NCI-H2107 (cell line): ENCODE measurements around the gene PHACTR1.

Experiments
- DNase-seq: peaks from one replicate; lab custom pipeline; 2025; lab: John Stamatoyannopoulos, UW

Gene PHACTR1

GRCh38 chr6:12803486-12803885 lies 86.9 kb downstream of the PHACTR1 start:
- DNase-seq: no peak

GRCh38 chr6:12804952-12805645 lies 88.5 kb downstream of the PHACTR1 start:
- DNase-seq: no peak

- DNase-seq: no peak
Observed at GRCh38 chr6:12806136-12806535, 89.6 kb downstream of the PHACTR1 start.

GRCh38 chr6:12806796-12807195 lies 90.2 kb downstream of the PHACTR1 start:
- no peak for DNase-seq

- DNase-seq: no peak
Observed at GRCh38 chr6:12811519-12811918, 95.0 kb downstream of the PHACTR1 start.

- DNase-seq: no peak
Observed at GRCh38 chr6:12813321-12813720, 96.8 kb downstream of the PHACTR1 start.

GRCh38 chr6:12814015-12814414 lies 97.4 kb downstream of the PHACTR1 start:
- no peak for DNase-seq

- DNase-seq: no peak
Observed at GRCh38 chr6:12815089-12815488, 98.5 kb downstream of the PHACTR1 start.

- no peak for DNase-seq
Observed at GRCh38 chr6:12815884-12816600, 99.5 kb downstream of the PHACTR1 start.

GRCh38 chr6:12818324-12818723 lies 101.8 kb downstream of the PHACTR1 start:
- DNase-seq: no peak

- no peak for DNase-seq
Observed at GRCh38 chr6:12823847-12824246, 107.3 kb downstream of the PHACTR1 start.

GRCh38 chr6:12826584-12826983 lies 110.0 kb downstream of the PHACTR1 start:
- DNase-seq: no peak

- no peak for DNase-seq
Observed at GRCh38 chr6:12827921-12828320, 111.4 kb downstream of the PHACTR1 start.

- no peak for DNase-seq
Observed at GRCh38 chr6:12832226-12832735, 115.7 kb downstream of the PHACTR1 start.

GRCh38 chr6:12836009-12836408 lies 119.4 kb downstream of the PHACTR1 start:
- no peak for DNase-seq

- no peak for DNase-seq
Observed at GRCh38 chr6:12841619-12842018, 125.1 kb downstream of the PHACTR1 start.

GRCh38 chr6:12842114-12842513 lies 125.5 kb downstream of the PHACTR1 start:
- DNase-seq: no peak

- no peak for DNase-seq
Observed at GRCh38 chr6:12842658-12843057, 126.1 kb downstream of the PHACTR1 start.

GRCh38 chr6:12844284-12845223 lies 128.0 kb downstream of the PHACTR1 start:
- DNase-seq: no peak

- DNase-seq: no peak
Observed at GRCh38 chr6:12845224-12846004, 128.8 kb downstream of the PHACTR1 start.

GRCh38 chr6:12848964-12849808 lies 132.6 kb downstream of the PHACTR1 start:
- DNase-seq: no peak
